Smooth muscle cell (in vitro differentiated cells): ENCODE data around the gene PRR13. TPM values are rescaled to one million over a fixed set of nuclear protein-coding genes. Genes with fewer than 3 reads are reported as not detected.

ENCODE experiments used
- DNase-seq: peaks from one replicate; lab custom pipeline; 2025; ENCODE audit not compliant: unreplicated experiment; lab: John Stamatoyannopoulos, UW
- H2AFZ ChIP-seq: fragments of 200-600 bp; sonication (generic); 2 replicates; pipeline ENCODE4 v1.6.0; 2016; ENCODE audit warnings: antibody characterized with exemption, low read depth, mild to moderate bottlenecking
- H3F3A ChIP-seq: fragments of 200-600 bp; sonication (generic); 2 replicates; pipeline ENCODE4 v1.6.0; 2017; ENCODE audit warnings: antibody characterized with exemption, low read depth
- H3K27ac ChIP-seq: fragments of 200-600 bp; sonication (generic); 2 replicates; pipeline ENCODE4 v1.5.1; 2016; ENCODE audit warnings: low read depth, mild to moderate bottlenecking
- H3K27me3 ChIP-seq: fragments of 200-600 bp; sonication (generic); 2 replicates; pipeline ENCODE4 v1.6.1; 2016; ENCODE audit warnings: low read depth, mild to moderate bottlenecking
- H3K36me3 ChIP-seq: fragments of 200-600 bp; sonication (generic); 2 replicates; pipeline ENCODE4 v1.5.1; 2016; ENCODE audit warnings: low read depth
- H3K4me1 ChIP-seq: fragments of 200-600 bp; sonication (generic); 2 replicates; pipeline ENCODE4 v1.5.1; 2016; ENCODE audit warnings: low read depth
- H3K4me2 ChIP-seq: fragments of 200-600 bp; sonication (generic); 2 replicates; pipeline ENCODE4 v1.6.0; 2016; ENCODE audit warnings: mild to moderate bottlenecking
- H3K4me3 ChIP-seq: fragments of 200-600 bp; sonication (generic); 2 replicates; pipeline ENCODE4 v1.5.1; 2016; ENCODE audit warnings: mild to moderate bottlenecking
- H3K79me2 ChIP-seq: fragments of 200-600 bp; sonication (generic); 2 replicates; pipeline ENCODE4 v1.6.0; 2016; ENCODE audit warnings: low read depth, mild to moderate bottlenecking
- H3K9ac ChIP-seq: fragments of 200-600 bp; sonication (generic); 2 replicates; pipeline ENCODE4 v1.6.0; 2016; ENCODE audit warnings: low read depth
- H3K9me3 ChIP-seq: fragments of 200-600 bp; sonication (generic); replicated peaks from 2 replicates; pipeline ENCODE4 v1.5.1; 2016; ENCODE audit warnings: low read depth
- H4K20me1 ChIP-seq: fragments of 200-600 bp; sonication (generic); 2 replicates; pipeline ENCODE4 v1.6.0; 2016; ENCODE audit warnings: low read depth
- WGBS: methylation state at CpG from one replicate; pipeline ENCODE4 v1.1.7; 2016; ENCODE audit warnings: low lambda C conversion rate; 5-methylcytosine and 5-hydroxymethylcytosine counted together
- polyA plus RNA-seq: library from polyadenylated mRNA; unstranded; fragments of >200 nt; fragmentation: Nextera tagmentation; extraction: Ambion mirVana; gene quantifications from 2 replicates; pipeline ENCODE4 v1.2.1, GENCODE V29; 2016
- total RNA-seq: library from RNA; depleted of rRNA; stranded (reverse); fragments of >200 nt; gene quantifications from 2 replicates; pipeline ENCODE4 v1.2.3, GENCODE V29; 2014
- TF ChIP-seq, protein P1 (sequence below): fragments of 200-600 bp; sonication (generic); IDR thresholded peaks from 2 replicates; pipeline ENCODE4 v1.5.1; 2017; ENCODE audit warnings: borderline replicate concordance, mild to moderate bottlenecking, antibody characterized with exemption; ENCODE audit not compliant: insufficient read depth, poor library complexity, severe bottlenecking

PRR13 gene
- total and polyA plus RNA-seq, 2 experiments from 2014 or later = 65.3 to 176 TPM

- Histone ChIP-seq H3K4me2 (no peak overlapping the region), H3K27ac (no peak overlapping the region), H3K27me3 (no peaks in the 10 kb centered on the region), H2AFZ (no peak overlapping the region), H3K9me3 (no peaks in the 10 kb centered on the region), H3K9ac (no peak overlapping the region), H3K4me1 (no peaks in the 10 kb centered on the region), H3K4me3 (no peak overlapping the region), H3F3A (peaks cover 48% of the 10 kb centered on the region), H3K79me2 (peaks cover 6% of the 10 kb centered on the region), H3K36me3 (no peaks in the 10 kb centered on the region), H4K20me1 (peaks cover 100% of the 10 kb centered on the region)
- no peak for DNase-seq
- 91% methylated on average over 9 of the region's 9 CpGs for WGBS
- TF ChIP-seq, protein P1, sequence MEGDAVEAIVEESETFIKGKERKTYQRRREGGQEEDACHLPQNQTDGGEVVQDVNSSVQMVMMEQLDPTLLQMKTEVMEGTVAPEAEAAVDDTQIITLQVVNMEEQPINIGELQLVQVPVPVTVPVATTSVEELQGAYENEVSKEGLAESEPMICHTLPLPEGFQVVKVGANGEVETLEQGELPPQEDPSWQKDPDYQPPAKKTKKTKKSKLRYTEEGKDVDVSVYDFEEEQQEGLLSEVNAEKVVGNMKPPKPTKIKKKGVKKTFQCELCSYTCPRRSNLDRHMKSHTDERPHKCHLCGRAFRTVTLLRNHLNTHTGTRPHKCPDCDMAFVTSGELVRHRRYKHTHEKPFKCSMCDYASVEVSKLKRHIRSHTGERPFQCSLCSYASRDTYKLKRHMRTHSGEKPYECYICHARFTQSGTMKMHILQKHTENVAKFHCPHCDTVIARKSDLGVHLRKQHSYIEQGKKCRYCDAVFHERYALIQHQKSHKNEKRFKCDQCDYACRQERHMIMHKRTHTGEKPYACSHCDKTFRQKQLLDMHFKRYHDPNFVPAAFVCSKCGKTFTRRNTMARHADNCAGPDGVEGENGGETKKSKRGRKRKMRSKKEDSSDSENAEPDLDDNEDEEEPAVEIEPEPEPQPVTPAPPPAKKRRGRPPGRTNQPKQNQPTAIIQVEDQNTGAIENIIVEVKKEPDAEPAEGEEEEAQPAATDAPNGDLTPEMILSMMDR = no peak
Measured at GRCh38 chr12:53483225-53483978, 41.9 kb downstream of the PRR13 start.

DNA sequence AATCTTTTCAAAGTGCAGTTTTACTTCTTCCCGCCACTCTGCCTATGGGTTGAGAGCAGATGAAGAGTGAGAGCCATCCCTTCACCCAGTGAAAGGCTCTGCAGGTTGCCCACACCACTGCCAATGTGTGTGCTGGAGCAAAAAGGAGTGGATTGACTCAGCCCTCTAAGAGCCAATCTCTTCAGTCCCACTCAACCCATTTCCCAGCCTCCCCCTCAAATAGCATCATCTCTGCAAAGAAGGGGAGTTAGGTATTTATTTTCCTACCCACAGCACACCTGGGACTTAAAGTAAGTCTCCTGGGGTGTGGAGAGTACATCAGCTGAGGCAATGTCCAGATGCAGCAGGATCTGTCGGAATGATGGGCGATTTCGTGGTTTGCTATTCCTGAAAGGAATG is 42.4 kb downstream of the PRR13 start:
- WGBS = 94% methylated on average over 4 of the region's 4 CpGs
- Histone ChIP-seq H3K9ac (no peak overlapping the region), H3K4me3 (no peak overlapping the region), H3K27me3 (no peaks in the 10 kb centered on the region), H3F3A (peaks cover 42% of the 10 kb centered on the region), H3K27ac (no peak overlapping the region), H3K79me2 (peaks cover 4% of the 10 kb centered on the region), H3K36me3 (no peaks in the 10 kb centered on the region), H4K20me1 (peaks cover 97% of the 10 kb centered on the region), H3K4me2 (no peak overlapping the region), H2AFZ (no peak overlapping the region), H3K4me1 (no peaks in the 10 kb centered on the region), H3K9me3 (no peaks in the 10 kb centered on the region)
- no peak for DNase-seq
- TF ChIP-seq, protein P1 = no peak

- no peak overlapping the region for H3K4me2 ChIP-seq
- no peak for DNase-seq
- TF ChIP-seq, protein P1 = no peak
- H3K27ac ChIP-seq = no peak overlapping the region
- no peak overlapping the region for H3K4me3 ChIP-seq
- peaks cover 36% of the 10 kb centered on the region for H3F3A ChIP-seq
- H2AFZ ChIP-seq = no peak overlapping the region
- no peak overlapping the region for H3K9ac ChIP-seq
- no peaks in the 10 kb centered on the region for H3K9me3 ChIP-seq
- no peaks in the 10 kb centered on the region for H3K4me1 ChIP-seq
- peaks cover 96% of the 10 kb centered on the region for H4K20me1 ChIP-seq
- no peaks in the 10 kb centered on the region for H3K36me3 ChIP-seq
- H3K79me2 ChIP-seq = no peaks in the 10 kb centered on the region
- WGBS = 92% methylated on average over 10 of the region's 10 CpGs
- no peaks in the 10 kb centered on the region for H3K27me3 ChIP-seq
Measured at GRCh38 chr12:53484686-53485575, 43.4 kb downstream of the PRR13 start.
